ENCODE data around the gene MOG.

The MOG gene

GRCh38 chr6:29656798-29657197, at the start of gene MOG:
TSS of gene MOG (plus strand) at chr6:29657092. CDS start at chr6:29657210, 118 bp downstream.
- no peak for TF ChIP-seq CTCF (IDR thresholded peaks at IDR 0.05; ENCODE audit: extremely low read depth, insufficient read depth, missing control alignments)
- in situ Hi-C loops (cut with MboI; ENCODE audit: low pct_unique_long_range_greater_than_20kb, low sequenced_read_pairs, unreplicated experiment): no loop called here
- DNase-seq (ENCODE audit: low spot score): no peak

- in situ Hi-C loops (cut with MboI; ENCODE audit: low pct_unique_long_range_greater_than_20kb, low sequenced_read_pairs, unreplicated experiment): no loop called here
- no peak for DNase-seq (ENCODE audit: low spot score)
- no peak for TF ChIP-seq CTCF (IDR thresholded peaks at IDR 0.05; ENCODE audit: extremely low read depth, insufficient read depth, missing control alignments)
Observed at GRCh38 chr6:29608131-29608530, 48.8 kb upstream of the MOG start.

- in situ Hi-C loops (cut with MboI; ENCODE audit: low pct_unique_long_range_greater_than_20kb, low sequenced_read_pairs, unreplicated experiment): no loop called here
- no peak for TF ChIP-seq CTCF (IDR thresholded peaks at IDR 0.05; ENCODE audit: extremely low read depth, insufficient read depth, missing control alignments)
- DNase-seq (ENCODE audit: low spot score): no peak
Observed at GRCh38 chr6:29610540-29610939, 46.4 kb upstream of the MOG start.

GRCh38 chr6:29611426-29611825, 45.5 kb upstream of the MOG start:
- DNase-seq (ENCODE audit: low spot score): no peak
- in situ Hi-C loops (cut with MboI; ENCODE audit: low pct_unique_long_range_greater_than_20kb, low sequenced_read_pairs, unreplicated experiment): no loop called here
- no peak for TF ChIP-seq CTCF (IDR thresholded peaks at IDR 0.05; ENCODE audit: extremely low read depth, insufficient read depth, missing control alignments)

GRCh38 chr6:29617782-29618554, 38.9 kb upstream of the MOG start:
- no peak for DNase-seq (ENCODE audit: low spot score)
- in situ Hi-C loops (cut with MboI; ENCODE audit: low pct_unique_long_range_greater_than_20kb, low sequenced_read_pairs, unreplicated experiment): no loop called here
- peak; percentile 40 for TF ChIP-seq CTCF (IDR thresholded peaks at IDR 0.05; ENCODE audit: extremely low read depth, insufficient read depth, missing control alignments)

- no peak for DNase-seq (ENCODE audit: low spot score)
- no peak for TF ChIP-seq CTCF (IDR thresholded peaks at IDR 0.05; ENCODE audit: extremely low read depth, insufficient read depth, missing control alignments)
- in situ Hi-C loops (cut with MboI; ENCODE audit: low pct_unique_long_range_greater_than_20kb, low sequenced_read_pairs, unreplicated experiment): no loop called here
Observed at GRCh38 chr6:29619578-29620160, 37.2 kb upstream of the MOG start.

Measured in GM13977 (cell line).